Measurements from ENCODE around the gene TRIP12.

Gene TRIP12

DNA sequence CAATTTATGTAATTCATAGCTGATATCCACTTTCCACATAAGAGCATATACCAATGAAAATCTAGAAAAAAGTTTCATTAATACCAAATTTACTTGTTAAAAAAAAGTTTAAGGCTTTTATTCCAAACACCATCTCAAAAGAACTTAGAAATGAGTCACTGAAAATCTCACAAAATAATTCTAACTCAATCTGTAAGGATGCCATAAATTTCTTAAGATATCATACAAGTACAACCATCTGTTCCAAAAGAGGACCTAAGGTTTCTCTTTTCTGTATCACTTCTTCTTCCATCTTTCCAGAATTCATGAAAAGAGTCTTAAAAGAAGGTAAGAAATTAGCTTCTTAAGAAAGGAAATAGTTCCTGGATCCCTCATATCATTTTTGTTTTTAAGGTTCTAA, 60.4 kb downstream of the TRIP12 start:
- Histone ChIP-seq H3K9me3 (ENCODE audit: control insufficient read depth, insufficient read depth, low read depth, low read length) (no peaks in the 10 kb centered on the region), H3K36me3 (ENCODE audit: control insufficient read depth in 2 of 2, insufficient read depth in 1 of 2, low read length in 2 of 2) (peaks cover 21 to 29% of the 10 kb centered on the region in 2 experiments), H3K27ac (ENCODE audit: extremely low read depth, low read depth, low read length) (no peak overlapping the region), H3K4me1 (ENCODE audit: control insufficient read depth, insufficient read depth, low read length) (no peaks in the 10 kb centered on the region), H3K4me3 (ENCODE audit: low read depth, low read length) (no peak overlapping the region)
- POLR2A ChIA-PET = no interaction called here
- CTCF ChIA-PET = interaction anchor here (1.1 kb wide), 1 partner anchor 61 kb away, joined by 3 read pairs; no protein-coding TSS in a partner anchor
- TF ChIP-seq ZNF510 (tag by site-specific recombination; IDR thresholded peaks at IDR 0.05; ENCODE audit: insufficient replicate concordance) (no peak), ZNF654 (tag by site-specific recombination; IDR thresholded peaks at IDR 0.05; ENCODE audit: low read depth) (no peak), ZNF596 (tag by site-specific recombination; IDR thresholded peaks at IDR 0.05) (no peak), ZNF433 (tag by site-specific recombination; IDR thresholded peaks at IDR 0.05; ENCODE audit: low read depth) (no peak), ZIC2 (tag by site-specific recombination; IDR thresholded peaks at IDR 0.05) (no peak), ZNF501 (tag by site-specific recombination; IDR thresholded peaks at IDR 0.05) (no peak), ZNF24 (tag by site-specific recombination; IDR thresholded peaks at IDR 0.05) (no peak), ZNF701 (tag by site-specific recombination; IDR thresholded peaks at IDR 0.05) (no peak), ZNF138 (tag by site-specific recombination; IDR thresholded peaks at IDR 0.05; ENCODE audit: borderline replicate concordance) (no peak), KLF9 (tag by site-specific recombination; IDR thresholded peaks at IDR 0.05; ENCODE audit: low read depth) (no peak)
- TF ChIP-seq, protein P1, sequence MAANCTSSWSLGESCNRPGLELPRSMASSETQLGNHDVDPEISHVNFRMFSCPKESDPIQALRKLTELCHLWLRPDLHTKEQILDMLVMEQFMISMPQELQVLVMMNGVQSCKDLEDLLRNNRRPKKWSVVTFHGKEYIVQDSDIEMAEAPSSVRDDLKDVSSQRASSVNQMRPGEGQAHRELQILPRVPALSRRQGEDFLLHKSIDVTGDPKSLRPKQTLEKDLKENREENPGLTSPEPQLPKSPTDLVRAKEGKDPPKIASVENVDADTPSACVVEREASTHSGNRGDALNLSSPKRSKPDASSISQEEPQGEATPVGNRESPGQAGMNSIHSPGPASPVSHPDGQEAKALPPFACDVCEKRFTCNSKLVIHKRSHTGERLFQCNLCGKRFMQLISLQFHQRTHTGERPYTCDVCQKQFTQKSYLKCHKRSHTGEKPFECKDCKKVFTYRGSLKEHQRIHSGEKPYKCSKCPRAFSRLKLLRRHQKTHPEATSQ (tag by site-specific recombination; IDR thresholded peaks at IDR 0.05) = no peak

DNA sequence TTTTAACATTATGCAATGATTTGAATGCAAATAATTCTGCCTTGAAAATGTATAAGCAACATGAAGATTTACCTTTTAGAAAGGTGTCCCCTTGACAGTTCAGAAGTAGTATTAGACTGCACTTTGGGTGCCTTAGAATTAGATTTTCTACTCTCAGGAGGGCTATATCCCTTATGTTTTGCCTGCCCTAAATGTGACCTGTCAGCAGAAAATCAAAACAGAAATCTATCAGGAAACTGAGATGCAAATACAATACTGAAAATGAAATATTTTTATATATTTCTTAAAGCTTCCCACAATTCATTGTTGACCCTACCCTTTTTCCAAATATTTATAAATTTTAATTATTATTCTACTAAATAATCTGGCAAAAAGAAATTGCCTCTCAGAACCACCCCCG, 61.5 kb downstream of the TRIP12 start:
- no peak for TF ChIP-seq KLF16 (tag by site-specific recombination; IDR thresholded peaks at IDR 0.05)
- no peak for TF ChIP-seq ZBTB21 (tag by site-specific recombination; IDR thresholded peaks at IDR 0.05)
- TF ChIP-seq, protein P2, sequence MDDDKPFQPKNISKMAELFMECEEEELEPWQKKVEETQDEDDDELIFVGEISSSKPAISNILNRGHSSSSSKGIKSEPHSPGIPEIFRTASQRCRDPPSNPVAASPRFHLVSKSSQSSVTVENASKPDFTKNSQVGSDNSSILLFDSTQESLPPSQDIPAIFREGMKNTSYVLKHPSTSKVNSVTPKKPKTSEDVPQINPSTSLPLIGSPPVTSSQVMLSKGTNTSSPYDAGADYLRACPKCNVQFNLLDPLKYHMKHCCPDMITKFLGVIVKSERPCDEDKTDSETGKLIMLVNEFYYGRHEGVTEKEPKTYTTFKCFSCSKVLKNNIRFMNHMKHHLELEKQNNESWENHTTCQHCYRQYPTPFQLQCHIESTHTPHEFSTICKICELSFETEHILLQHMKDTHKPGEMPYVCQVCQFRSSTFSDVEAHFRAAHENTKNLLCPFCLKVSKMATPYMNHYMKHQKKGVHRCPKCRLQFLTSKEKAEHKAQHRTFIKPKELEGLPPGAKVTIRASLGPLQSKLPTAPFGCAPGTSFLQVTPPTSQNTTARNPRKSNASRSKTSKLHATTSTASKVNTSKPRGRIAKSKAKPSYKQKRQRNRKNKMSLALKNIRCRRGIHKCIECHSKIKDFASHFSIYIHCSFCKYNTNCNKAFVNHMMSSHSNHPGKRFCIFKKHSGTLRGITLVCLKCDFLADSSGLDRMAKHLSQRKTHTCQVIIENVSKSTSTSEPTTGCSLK (tag by site-specific recombination; IDR thresholded peaks at IDR 0.05) = no peak
- no peak for TF ChIP-seq ZNF830 (tag by site-specific recombination; IDR thresholded peaks at IDR 0.05; ENCODE audit: low read depth)
- TF ChIP-seq, protein P3, sequence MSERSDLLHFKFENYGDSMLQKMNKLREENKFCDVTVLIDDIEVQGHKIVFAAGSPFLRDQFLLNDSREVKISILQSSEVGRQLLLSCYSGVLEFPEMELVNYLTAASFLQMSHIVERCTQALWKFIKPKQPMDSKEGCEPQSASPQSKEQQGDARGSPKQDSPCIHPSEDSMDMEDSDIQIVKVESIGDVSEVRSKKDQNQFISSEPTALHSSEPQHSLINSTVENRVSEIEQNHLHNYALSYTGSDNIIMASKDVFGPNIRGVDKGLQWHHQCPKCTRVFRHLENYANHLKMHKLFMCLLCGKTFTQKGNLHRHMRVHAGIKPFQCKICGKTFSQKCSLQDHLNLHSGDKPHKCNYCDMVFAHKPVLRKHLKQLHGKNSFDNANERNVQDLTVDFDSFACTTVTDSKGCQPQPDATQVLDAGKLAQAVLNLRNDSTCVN (tag by site-specific recombination; optimal IDR thresholded peaks at IDR 0.05) = no peak
- TF ChIP-seq KLF9 (tag by site-specific recombination; IDR thresholded peaks at IDR 0.05; ENCODE audit: low read depth) = no peak
- no peak for TF ChIP-seq SALL2 (tag by site-specific recombination; IDR thresholded peaks at IDR 0.05; ENCODE audit: borderline replicate concordance)
- no peak for TF ChIP-seq BCL11A (tag by site-specific recombination; IDR thresholded peaks at IDR 0.05; ENCODE audit: low read depth)
- TF ChIP-seq ZFHX2 (tag by site-specific recombination; conservative IDR thresholded peaks at IDR 0.05) = no peak
- TF ChIP-seq ZNF202 (tag by site-specific recombination; IDR thresholded peaks at IDR 0.05; ENCODE audit: borderline replicate concordance) = no peak
- TF ChIP-seq SETDB1 (IDR thresholded peaks at IDR 0.05; ENCODE audit: insufficient read length, low read length) = no peak
- no peak for TF ChIP-seq ZNF792 (tag by site-specific recombination; IDR thresholded peaks at IDR 0.05)
- TF ChIP-seq, protein P4, sequence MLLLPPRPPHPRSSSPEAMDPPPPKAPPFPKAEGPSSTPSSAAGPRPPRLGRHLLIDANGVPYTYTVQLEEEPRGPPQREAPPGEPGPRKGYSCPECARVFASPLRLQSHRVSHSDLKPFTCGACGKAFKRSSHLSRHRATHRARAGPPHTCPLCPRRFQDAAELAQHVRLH (tag by site-specific recombination; IDR thresholded peaks at IDR 0.05) = no peak
- no peak for TF ChIP-seq GLIS1 (tag by site-specific recombination; IDR thresholded peaks at IDR 0.05)
- no peak for TF ChIP-seq ZNF48 (tag by site-specific recombination; IDR thresholded peaks at IDR 0.05)
- no peak for TF ChIP-seq ZNF785 (tag by site-specific recombination; IDR thresholded peaks at IDR 0.05)
- no peak for TF ChIP-seq OVOL3 (tag by site-specific recombination; IDR thresholded peaks at IDR 0.05)
- TF ChIP-seq ZNF837 (tag by site-specific recombination; IDR thresholded peaks at IDR 0.05) = no peak
- TF ChIP-seq, protein P5, sequence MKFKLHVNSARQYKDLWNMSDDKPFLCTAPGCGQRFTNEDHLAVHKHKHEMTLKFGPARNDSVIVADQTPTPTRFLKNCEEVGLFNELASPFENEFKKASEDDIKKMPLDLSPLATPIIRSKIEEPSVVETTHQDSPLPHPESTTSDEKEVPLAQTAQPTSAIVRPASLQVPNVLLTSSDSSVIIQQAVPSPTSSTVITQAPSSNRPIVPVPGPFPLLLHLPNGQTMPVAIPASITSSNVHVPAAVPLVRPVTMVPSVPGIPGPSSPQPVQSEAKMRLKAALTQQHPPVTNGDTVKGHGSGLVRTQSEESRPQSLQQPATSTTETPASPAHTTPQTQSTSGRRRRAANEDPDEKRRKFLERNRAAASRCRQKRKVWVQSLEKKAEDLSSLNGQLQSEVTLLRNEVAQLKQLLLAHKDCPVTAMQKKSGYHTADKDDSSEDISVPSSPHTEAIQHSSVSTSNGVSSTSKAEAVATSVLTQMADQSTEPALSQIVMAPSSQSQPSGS (tag by site-specific recombination; IDR thresholded peaks at IDR 0.05; ENCODE audit: low read depth) = no peak

More for the DNA sequence above, 61.5 kb downstream of the TRIP12 start:
- Histone ChIP-seq H3K36me3 (ENCODE audit: control insufficient read depth in 2 of 2, insufficient read depth in 1 of 2, low read length in 2 of 2) (peaks cover 28 to 39% of the 10 kb centered on the region in 2 experiments), H3K27ac (ENCODE audit: extremely low read depth, low read depth, low read length) (no peak overlapping the region), H3K9me3 (ENCODE audit: control insufficient read depth, insufficient read depth, low read depth, low read length) (no peaks in the 10 kb centered on the region), H3K4me1 (ENCODE audit: control insufficient read depth, insufficient read depth, low read length) (no peaks in the 10 kb centered on the region), H3K4me3 (ENCODE audit: low read depth, low read length) (no peak overlapping the region)
- CTCF ChIA-PET = interaction anchor here (0.6 kb wide), 1 partner anchor 62 kb away, joined by 3 read pairs; no protein-coding TSS in a partner anchor
- POLR2A ChIA-PET = no interaction called here
